Loucy (cell line): ENCODE results near the gene SMAGP.

Source experiments
- CTCF ChIP-seq: fragments of 200-600 bp; sonication (generic); conservative IDR thresholded peaks from 2 replicates; pipeline ENCODE4 v1.5.1; 2014; ENCODE audit warnings: mild to moderate bottlenecking, antibody characterized with exemption, low read length
- EZH2phosphoT487 ChIP-seq: fragments of 200-600 bp; IDR thresholded peaks from 2 replicates; pipeline ENCODE4 v1.6.1; 2018; ENCODE audit warnings: antibody characterized with exemption, mild to moderate bottlenecking, moderate library complexity, borderline replicate concordance

DNA sequence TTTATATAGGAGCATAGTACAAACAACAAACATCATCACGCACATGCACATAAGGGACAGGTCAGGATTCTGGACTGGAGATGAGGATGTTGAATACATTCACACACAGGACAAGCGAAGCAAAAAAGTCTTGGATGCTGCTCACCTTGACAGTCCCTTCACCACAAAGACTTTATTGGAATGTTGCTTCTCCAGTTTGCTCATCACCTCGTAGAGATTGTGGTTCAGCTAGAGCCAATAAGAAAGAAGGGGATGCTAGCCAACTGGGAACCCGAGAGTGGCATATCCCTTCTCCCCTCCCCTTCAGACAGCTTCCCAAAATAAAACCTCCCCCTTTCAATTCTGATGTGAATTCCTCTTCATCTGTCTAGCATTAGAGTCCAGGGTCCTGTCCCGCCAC lies 25.4 kb upstream of the SMAGP start:
- TF ChIP-seq CTCF (no peak), EZH2phosphoT487 (no peak)
